ENCODE measurements around the gene PHLPP1.

The PHLPP1 gene

DNA sequence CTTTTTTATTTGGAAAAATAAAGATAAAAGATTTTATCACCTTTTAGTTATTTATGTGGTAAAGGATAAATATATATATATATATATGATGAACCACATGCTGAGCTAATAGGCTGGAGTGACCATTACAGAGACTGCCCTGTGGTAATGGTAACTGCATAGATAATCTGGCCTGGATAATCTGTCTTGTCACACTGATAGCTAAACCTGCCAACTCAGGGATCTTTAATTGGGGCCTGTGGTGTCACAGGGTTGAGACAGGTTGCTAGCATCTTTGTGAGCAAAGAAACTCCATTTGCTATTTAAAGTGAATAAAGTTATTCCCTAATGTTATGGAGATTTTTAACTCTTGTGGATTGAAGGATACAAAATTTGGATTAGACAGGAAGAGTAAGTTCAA is 203.0 kb downstream of the PHLPP1 start:
- Mint-ChIP-seq H3K4me1 (peaks cover 11% of the 10 kb centered on the region), H3K27ac (no peak overlapping the region), H3K4me3 (no peak overlapping the region), H3K36me3 (ENCODE audit: low read depth) (peaks cover 55% of the 10 kb centered on the region), H3K27me3 (ENCODE audit: low read depth, poor library complexity) (no peaks in the 10 kb centered on the region), H3K9me3 (no peaks in the 10 kb centered on the region)
- TF ChIP-seq, protein P1, sequence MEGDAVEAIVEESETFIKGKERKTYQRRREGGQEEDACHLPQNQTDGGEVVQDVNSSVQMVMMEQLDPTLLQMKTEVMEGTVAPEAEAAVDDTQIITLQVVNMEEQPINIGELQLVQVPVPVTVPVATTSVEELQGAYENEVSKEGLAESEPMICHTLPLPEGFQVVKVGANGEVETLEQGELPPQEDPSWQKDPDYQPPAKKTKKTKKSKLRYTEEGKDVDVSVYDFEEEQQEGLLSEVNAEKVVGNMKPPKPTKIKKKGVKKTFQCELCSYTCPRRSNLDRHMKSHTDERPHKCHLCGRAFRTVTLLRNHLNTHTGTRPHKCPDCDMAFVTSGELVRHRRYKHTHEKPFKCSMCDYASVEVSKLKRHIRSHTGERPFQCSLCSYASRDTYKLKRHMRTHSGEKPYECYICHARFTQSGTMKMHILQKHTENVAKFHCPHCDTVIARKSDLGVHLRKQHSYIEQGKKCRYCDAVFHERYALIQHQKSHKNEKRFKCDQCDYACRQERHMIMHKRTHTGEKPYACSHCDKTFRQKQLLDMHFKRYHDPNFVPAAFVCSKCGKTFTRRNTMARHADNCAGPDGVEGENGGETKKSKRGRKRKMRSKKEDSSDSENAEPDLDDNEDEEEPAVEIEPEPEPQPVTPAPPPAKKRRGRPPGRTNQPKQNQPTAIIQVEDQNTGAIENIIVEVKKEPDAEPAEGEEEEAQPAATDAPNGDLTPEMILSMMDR (IDR thresholded peaks at IDR 0.05) = no peak
- DNase-seq = no peak

DNA sequence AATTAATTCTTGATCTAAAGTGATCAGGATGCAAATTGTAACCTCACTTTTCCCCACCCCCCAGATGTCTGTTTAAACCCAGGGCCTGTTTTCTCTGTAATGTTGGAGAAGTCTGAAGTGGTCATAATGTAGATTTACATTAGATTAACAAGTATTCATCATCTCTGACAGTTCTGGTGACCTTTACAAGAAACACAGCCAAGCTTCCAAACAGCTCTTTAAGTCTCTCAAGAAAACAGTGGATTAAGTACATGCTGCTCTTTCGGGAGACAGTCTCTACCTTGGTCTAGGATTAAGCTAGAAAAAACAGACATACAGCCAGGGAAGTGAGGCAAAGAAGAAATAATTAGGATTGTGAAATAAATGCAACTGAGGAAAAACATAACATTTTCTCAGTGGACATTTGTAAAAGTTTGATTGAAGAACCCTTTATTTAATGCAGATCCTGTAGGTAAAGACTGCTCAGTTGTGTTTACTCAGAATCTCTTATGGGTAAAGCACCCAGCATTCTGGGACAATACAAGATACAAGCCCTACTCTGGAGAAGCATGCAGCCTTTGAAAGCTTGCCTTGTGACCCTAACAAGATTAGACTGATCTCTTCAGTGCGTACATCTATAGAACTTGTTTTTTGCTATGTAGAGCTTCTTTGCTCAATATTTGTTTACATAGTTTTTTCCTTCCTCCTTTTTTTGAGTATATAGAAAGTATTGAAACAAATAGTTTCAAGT is 203.9 kb downstream of the PHLPP1 start:
- peaks cover 11% of the 10 kb centered on the region for H3K4me1 Mint-ChIP-seq
- H3K27ac Mint-ChIP-seq = peak overlapping the region; percentile 53
- peaks cover 48% of the 10 kb centered on the region for H3K36me3 Mint-ChIP-seq (ENCODE audit: low read depth)
- TF ChIP-seq, protein P1 (IDR thresholded peaks at IDR 0.05) = no peak
- no peaks in the 10 kb centered on the region for H3K27me3 Mint-ChIP-seq (ENCODE audit: low read depth, poor library complexity)
- no peak for DNase-seq
- H3K4me3 Mint-ChIP-seq = no peak overlapping the region
- H3K9me3 Mint-ChIP-seq = no peaks in the 10 kb centered on the region

DNA sequence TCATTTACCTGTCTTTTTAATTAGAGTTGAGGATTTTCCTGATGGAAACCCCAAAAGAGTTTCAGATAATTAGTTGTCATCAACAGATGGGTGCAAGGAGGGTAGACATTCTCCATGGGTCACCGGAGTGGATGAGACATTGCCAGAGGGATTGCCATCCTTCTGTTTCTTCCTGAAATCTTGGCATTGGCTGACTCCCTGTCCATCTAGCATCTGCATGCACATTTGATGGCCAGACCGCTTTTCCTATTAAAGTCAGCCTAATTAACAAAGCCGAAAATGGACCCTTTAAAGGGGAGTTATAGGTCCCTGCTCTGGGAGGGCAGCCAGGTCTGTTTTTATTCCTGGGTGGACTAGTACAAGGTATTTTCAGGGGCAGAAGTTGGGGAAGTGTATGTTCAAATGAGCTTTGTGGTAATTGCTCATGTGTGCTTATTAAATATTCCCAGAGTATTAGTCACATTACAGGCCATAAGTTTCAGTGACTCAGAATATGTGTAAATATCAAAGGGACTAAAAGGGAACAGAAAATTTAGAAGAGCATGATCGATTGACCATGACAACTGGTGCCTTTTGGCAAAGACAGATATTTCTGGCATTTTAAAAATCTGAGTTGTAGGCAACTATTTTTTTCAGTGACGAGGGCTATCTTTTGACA is 209.8 kb downstream of the PHLPP1 start:
- no peaks in the 10 kb centered on the region for H3K27me3 Mint-ChIP-seq (ENCODE audit: low read depth, poor library complexity)
- DNase-seq = no peak
- H3K36me3 Mint-ChIP-seq (ENCODE audit: low read depth) = peaks cover 70% of the 10 kb centered on the region
- H3K4me3 Mint-ChIP-seq = no peak overlapping the region
- H3K4me1 Mint-ChIP-seq = no peaks in the 10 kb centered on the region
- TF ChIP-seq, protein P1 (IDR thresholded peaks at IDR 0.05) = no peak
- H3K9me3 Mint-ChIP-seq = peaks cover 9% of the 10 kb centered on the region
- H3K27ac Mint-ChIP-seq = no peak overlapping the region

DNA sequence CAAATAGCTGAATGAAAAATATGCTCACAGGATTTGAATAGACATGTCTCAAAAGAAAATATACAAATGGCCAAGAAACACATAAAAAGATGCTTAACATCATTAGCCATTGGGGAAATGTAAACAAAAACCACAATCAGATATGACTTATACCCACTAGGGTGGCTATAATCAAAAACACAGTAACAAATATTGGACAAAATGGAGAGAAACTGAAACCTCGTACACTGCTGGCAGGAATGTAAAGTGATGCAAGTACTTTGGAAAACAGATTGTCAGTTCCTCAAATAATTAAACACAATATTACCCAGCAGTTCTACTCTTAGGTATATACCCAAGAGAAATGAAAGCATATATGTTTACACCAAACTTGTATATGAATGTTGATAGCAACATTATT is 213.0 kb downstream of the PHLPP1 start:
- Mint-ChIP-seq H3K27ac (no peak overlapping the region), H3K36me3 (ENCODE audit: low read depth) (peaks cover 73% of the 10 kb centered on the region), H3K4me1 (no peaks in the 10 kb centered on the region), H3K4me3 (no peak overlapping the region), H3K9me3 (peaks cover 41% of the 10 kb centered on the region), H3K27me3 (ENCODE audit: low read depth, poor library complexity) (peaks cover 5% of the 10 kb centered on the region)
- no peak for DNase-seq
- TF ChIP-seq, protein P1 (IDR thresholded peaks at IDR 0.05) = no peak

DNA sequence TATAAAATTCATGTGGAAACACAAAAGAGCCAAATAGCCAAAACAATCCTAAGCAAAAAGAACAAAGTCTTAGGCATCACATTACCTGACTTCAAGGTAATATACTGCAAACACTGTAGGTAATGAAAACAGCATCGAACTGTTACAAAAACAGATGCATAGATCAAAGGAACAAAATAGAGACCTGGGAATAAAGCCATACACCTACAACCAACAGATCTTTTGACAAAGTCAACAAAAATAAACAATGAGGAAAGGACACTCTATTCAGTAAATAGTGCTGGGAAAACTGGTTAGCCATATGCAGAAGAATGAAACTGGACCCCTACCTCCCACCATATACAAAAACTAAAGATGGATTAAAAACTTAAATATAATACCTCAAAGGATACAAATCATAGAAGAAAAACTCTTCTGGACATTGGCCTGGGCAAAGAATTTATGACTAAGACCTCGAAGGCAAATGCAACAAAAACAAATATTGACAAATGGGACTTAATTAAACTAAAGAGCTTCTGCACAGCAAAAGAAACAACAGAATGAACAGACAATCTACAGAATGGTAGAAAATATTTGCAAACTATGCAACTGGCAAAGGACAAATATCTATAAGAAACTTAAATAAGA is 218.0 kb downstream of the PHLPP1 start:
- no peak for DNase-seq
- Mint-ChIP-seq H3K36me3 (ENCODE audit: low read depth) (peaks cover 58% of the 10 kb centered on the region), H3K27ac (no peak overlapping the region), H3K4me3 (no peak overlapping the region), H3K4me1 (no peaks in the 10 kb centered on the region), H3K27me3 (ENCODE audit: low read depth, poor library complexity) (peaks cover 5% of the 10 kb centered on the region), H3K9me3 (peaks cover 49% of the 10 kb centered on the region)
- TF ChIP-seq, protein P1 (IDR thresholded peaks at IDR 0.05) = no peak

Measured in nephron progenitor cell (in vitro differentiated cells).